ENCODE measurements around the gene MED15. TPM values are rescaled to one million over a fixed set of nuclear protein-coding genes. Genes with fewer than 3 reads are reported as not detected.

Gene MED15
- total RNA-seq, 4 donors from 2014 or later, result 33.6 to 65.1 (median 36.1) TPM

DNA sequence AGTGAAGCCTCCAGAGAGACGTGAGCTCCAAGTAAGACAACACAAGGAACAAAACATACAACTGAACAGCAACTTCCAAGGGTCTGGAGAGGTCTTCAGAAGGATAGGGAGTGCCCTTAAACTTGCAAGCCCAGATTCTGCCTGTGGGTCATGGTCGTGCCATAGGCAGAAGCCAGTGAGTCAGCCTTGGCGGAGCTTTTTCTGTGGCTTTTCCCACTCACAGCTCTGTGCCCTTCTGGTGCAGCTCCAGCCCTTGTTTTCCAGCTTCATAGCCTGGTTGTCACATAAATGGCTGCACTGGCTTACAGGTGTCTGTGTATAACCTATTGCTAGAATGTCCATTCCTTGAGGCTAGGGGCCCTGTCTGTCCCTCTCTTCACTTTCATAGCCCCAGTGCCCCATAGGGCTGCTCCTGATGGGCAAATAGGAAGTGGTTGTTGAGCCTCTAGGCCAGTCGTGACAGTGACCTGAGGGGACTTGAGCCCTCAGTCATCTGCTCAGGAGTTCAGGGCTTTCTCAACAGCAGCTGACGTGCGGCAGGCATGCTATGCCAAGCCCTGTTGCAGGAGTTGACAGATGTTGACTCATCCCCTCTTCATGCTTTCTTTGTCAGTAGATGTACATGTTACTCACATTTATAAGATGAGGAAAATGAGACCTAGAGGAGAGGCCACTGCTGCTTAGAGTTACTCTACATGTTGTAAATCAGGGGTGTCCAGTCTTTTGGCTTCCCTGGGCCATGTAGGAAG is 7.4 kb downstream of the MED15 start:
- WGBS, 2 donors, result 78 to 96% methylated on average over 6 of the region's 6 CpGs
- no peak overlapping the region for H3K4me3 ChIP-seq (replicated peaks in 1 of 3)

DNA sequence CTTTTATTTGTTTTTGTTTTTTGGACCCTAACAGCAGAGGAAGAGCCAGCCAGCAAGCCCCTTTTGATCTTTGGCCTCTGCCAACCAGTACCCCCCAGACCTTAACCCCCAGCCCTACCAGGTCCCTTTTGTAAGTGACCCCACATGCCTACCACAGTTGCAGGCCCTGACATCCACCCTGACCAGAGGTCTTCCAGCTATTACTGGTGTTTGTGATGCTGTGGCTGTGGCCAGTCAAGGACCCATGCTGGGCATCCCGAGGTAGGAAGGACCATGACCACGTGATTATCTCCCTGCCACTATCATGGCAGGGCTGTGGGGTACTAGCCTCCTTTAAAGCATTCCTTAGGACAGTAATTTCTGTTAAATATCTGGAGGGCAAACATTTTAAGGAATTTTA is 9.0 kb downstream of the MED15 start:
- H3K4me1 ChIP-seq, result peaks cover 3 to 22% of the 10 kb centered on the region in 2 donors
- H3K27ac ChIP-seq, result no peak overlapping the region
- H3K9me3 ChIP-seq, result no peaks in the 10 kb centered on the region
- 81 to 96% methylated on average over 2 of the region's 2 CpGs for WGBS, 2 donors
- H3K36me3 ChIP-seq, result no peaks in the 10 kb centered on the region
- no peak for DNase-seq
- intact Hi-C loops (cut with DNase I), result no loop called here
- no peak for TF ChIP-seq POLR2A (IDR thresholded peaks at IDR 0.05)
- TF ChIP-seq, protein P1, sequence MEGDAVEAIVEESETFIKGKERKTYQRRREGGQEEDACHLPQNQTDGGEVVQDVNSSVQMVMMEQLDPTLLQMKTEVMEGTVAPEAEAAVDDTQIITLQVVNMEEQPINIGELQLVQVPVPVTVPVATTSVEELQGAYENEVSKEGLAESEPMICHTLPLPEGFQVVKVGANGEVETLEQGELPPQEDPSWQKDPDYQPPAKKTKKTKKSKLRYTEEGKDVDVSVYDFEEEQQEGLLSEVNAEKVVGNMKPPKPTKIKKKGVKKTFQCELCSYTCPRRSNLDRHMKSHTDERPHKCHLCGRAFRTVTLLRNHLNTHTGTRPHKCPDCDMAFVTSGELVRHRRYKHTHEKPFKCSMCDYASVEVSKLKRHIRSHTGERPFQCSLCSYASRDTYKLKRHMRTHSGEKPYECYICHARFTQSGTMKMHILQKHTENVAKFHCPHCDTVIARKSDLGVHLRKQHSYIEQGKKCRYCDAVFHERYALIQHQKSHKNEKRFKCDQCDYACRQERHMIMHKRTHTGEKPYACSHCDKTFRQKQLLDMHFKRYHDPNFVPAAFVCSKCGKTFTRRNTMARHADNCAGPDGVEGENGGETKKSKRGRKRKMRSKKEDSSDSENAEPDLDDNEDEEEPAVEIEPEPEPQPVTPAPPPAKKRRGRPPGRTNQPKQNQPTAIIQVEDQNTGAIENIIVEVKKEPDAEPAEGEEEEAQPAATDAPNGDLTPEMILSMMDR (IDR thresholded peaks at IDR 0.05), result no peak
- H3K27me3 ChIP-seq, result no peaks in the 10 kb centered on the region
- no peak overlapping the region for H3K4me3 ChIP-seq (replicated peaks in 1 of 3)

More for the DNA sequence above, 7.4 kb downstream of the MED15 start:
- no peak overlapping the region for H3K27ac ChIP-seq
- no peaks in the 10 kb centered on the region for H3K27me3 ChIP-seq
- no peaks in the 10 kb centered on the region for H3K9me3 ChIP-seq
- DNase-seq, result no peak
- H3K4me1 ChIP-seq, result peaks cover 15 to 36% of the 10 kb centered on the region in 2 donors
- TF ChIP-seq, protein P1 (IDR thresholded peaks at IDR 0.05), result no peak
- no peak for TF ChIP-seq POLR2A (IDR thresholded peaks at IDR 0.05)
- intact Hi-C loops (cut with DNase I), result no loop called here
- no peaks in the 10 kb centered on the region for H3K36me3 ChIP-seq

DNA sequence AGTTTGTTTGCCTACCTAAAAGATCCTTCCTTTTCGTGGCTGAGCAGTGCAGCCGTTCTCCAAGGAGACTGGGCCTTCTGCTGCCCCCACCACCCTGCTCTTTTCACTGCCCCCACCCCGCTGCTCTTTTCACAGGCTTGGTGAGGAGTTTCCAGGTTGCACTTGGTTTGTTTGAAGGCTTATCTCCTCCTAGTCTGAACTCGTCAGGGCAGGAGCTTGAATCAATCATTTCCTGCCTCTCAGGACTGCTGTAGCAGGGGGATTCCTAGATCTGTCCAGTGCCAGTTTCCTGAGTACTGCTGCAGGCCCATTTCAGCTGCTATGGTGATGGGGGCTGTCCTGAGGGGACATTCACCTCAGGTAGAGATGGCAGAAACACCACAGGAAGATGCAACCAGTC is 10.0 kb downstream of the MED15 start:
- Histone ChIP-seq H3K4me3 (replicated peaks in 1 of 3) (no peak overlapping the region), H3K27ac (no peak overlapping the region), H3K36me3 (no peaks in the 10 kb centered on the region), H3K27me3 (no peaks in the 10 kb centered on the region), H3K9me3 (no peaks in the 10 kb centered on the region), H3K4me1 (peaks cover 0 to 16% of the 10 kb centered on the region in 2 donors)
- DNase-seq, result no peak
- intact Hi-C loops (cut with DNase I), result no loop called here
- TF ChIP-seq POLR2A (IDR thresholded peaks at IDR 0.05), result no peak
- TF ChIP-seq, protein P1 (IDR thresholded peaks at IDR 0.05), result no peak
- WGBS, 2 donors, result 52 to 61% methylated on average over 4 of the region's 4 CpGs

DNA sequence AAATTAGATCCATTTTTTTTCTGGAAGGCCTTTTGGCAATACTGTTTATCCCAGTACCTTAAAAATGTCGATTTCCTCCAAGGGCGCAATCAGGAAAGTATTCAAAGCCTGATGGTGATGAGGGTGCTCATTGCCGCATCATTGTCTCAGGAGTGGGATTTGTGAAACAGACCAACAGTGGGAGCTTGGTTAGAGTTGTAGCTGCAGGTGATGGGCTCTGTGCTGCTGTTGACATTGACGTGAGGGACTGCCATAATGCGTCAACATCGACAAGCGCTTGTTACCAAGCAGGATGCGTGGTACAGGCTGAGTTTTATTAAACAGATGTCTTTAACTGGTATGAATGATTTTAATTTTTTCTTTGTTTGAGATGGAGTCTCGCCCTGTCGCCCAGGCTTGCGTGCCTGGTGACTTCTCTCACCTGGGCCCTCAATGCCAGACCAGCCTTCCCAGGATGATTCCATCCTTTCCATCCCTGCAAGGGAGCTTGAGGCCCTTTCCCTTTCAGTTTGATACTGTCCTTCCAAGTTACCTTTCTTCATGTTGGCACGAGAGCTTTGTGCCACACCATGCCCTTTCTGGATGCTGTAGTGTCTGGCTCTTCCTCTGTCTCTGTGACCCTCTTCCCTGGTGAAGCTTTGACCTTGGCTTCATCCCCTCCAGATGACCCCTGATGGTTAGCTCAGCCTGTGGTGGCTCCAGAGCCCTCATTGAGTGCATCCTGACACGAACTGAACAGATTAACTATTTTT is 10.6 kb downstream of the MED15 start:
- TF ChIP-seq, protein P1 (IDR thresholded peaks at IDR 0.05), result no peak
- no peak for TF ChIP-seq POLR2A (IDR thresholded peaks at IDR 0.05)
- Histone ChIP-seq H3K27me3 (no peaks in the 10 kb centered on the region), H3K4me1 (peaks cover 0 to 16% of the 10 kb centered on the region in 2 donors), H3K4me3 (replicated peaks in 1 of 3) (no peak overlapping the region), H3K36me3 (no peaks in the 10 kb centered on the region), H3K27ac (no peak overlapping the region), H3K9me3 (no peaks in the 10 kb centered on the region)
- DNase-seq, result no peak
- intact Hi-C loops (cut with DNase I), result no loop called here
- 90 to 92% methylated on average over 13 of the region's 13 CpGs for WGBS, 2 donors

DNA sequence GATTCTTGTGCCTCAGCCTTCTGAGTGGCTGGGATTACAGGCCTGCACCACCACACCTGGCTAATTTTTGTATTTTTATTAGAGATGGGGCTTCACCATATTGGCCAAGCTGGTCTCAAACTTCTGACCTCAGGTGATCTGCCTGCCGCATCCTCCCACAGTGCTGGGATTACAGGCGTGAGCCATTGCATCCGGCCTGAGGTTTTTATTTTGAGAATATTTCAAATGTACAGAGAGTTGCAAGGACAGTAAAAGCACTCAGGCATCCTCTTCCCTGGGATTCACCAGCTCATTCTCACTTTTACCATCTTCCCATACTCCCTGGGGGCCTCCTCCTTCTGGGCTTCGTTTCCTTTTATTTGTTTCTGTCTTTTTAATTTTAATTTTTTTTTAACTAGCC is 12.1 kb downstream of the MED15 start:
- WGBS, 2 donors, result 76 to 80% methylated on average over 4 of the region's 4 CpGs
- Histone ChIP-seq H3K4me3 (replicated peaks in 1 of 3) (no peak overlapping the region), H3K36me3 (no peaks in the 10 kb centered on the region), H3K27me3 (no peaks in the 10 kb centered on the region), H3K27ac (no peak overlapping the region), H3K9me3 (no peaks in the 10 kb centered on the region), H3K4me1 (peaks cover 13 to 29% of the 10 kb centered on the region in 2 donors)
- intact Hi-C loops (cut with DNase I), result no loop called here
- TF ChIP-seq, protein P1 (IDR thresholded peaks at IDR 0.05), result no peak
- no peak for TF ChIP-seq POLR2A (IDR thresholded peaks at IDR 0.05)
- DNase-seq, result no peak
